ENCODE data around the gene STX1A. TPM values are rescaled to one million over a fixed set of nuclear protein-coding genes. Genes with fewer than 3 reads are reported as not detected.

STX1A gene
- total RNA-seq, 2 donors from 2014 or later: 2.6 TPM

GRCh38 chr7:73699370-73700068, 19.9 kb downstream of the STX1A start:
- DNase-seq (ENCODE audit: low spot score): no peak
- no peak for TF ChIP-seq CTCF (IDR thresholded peaks at IDR 0.05)

GRCh38 chr7:73698410-73698809, 21.1 kb downstream of the STX1A start:
- no peak overlapping the region for H3K27ac ChIP-seq
- no peak for TF ChIP-seq CTCF (IDR thresholded peaks at IDR 0.05)

More at GRCh38 chr7:73699370-73700068, 19.9 kb downstream of the STX1A start:
- H3K4me3 ChIP-seq: no peak overlapping the region
- no peaks in the 10 kb centered on the region for H3K9me3 ChIP-seq
- H3K4me1 ChIP-seq: peaks cover 0 to 9% of the 10 kb centered on the region in 2 donors
- H3K27ac ChIP-seq: no peak overlapping the region
- H3K36me3 ChIP-seq: peaks cover 24% of the 10 kb centered on the region
- H3K27me3 ChIP-seq: no peaks in the 10 kb centered on the region

GRCh38 chr7:73696372-73696771, 23.1 kb downstream of the STX1A start:
- H3K4me3 ChIP-seq: no peak overlapping the region
- H3K9me3 ChIP-seq: no peaks in the 10 kb centered on the region
- peaks cover 53% of the 10 kb centered on the region for H3K36me3 ChIP-seq
- no peak for DNase-seq (ENCODE audit: low spot score)
- H3K4me1 ChIP-seq: no peaks in the 10 kb centered on the region
- TF ChIP-seq CTCF (IDR thresholded peaks at IDR 0.05): no peak
- no peaks in the 10 kb centered on the region for H3K27me3 ChIP-seq
- H3K27ac ChIP-seq: no peak overlapping the region

More at GRCh38 chr7:73698410-73698809, 21.1 kb downstream of the STX1A start:
- Histone ChIP-seq H3K4me1 (no peaks in the 10 kb centered on the region), H3K4me3 (no peak overlapping the region), H3K9me3 (no peaks in the 10 kb centered on the region), H3K36me3 (peaks cover 35% of the 10 kb centered on the region), H3K27me3 (no peaks in the 10 kb centered on the region)
- no peak for DNase-seq (ENCODE audit: low spot score)

- no peaks in the 10 kb centered on the region for H3K9me3 ChIP-seq
- H3K27ac ChIP-seq: no peak overlapping the region
- H3K36me3 ChIP-seq: peaks cover 56% of the 10 kb centered on the region
- no peak for TF ChIP-seq CTCF (IDR thresholded peaks at IDR 0.05)
- no peak overlapping the region for H3K4me3 ChIP-seq
- no peaks in the 10 kb centered on the region for H3K27me3 ChIP-seq
- DNase-seq (ENCODE audit: low spot score): no peak
- no peaks in the 10 kb centered on the region for H3K4me1 ChIP-seq
These were observed 28.8 kb downstream of the STX1A start for GRCh38 chr7:73690646-73691045.

- Histone ChIP-seq H3K9me3 (no peaks in the 10 kb centered on the region), H3K4me3 (no peak overlapping the region), H3K27me3 (no peaks in the 10 kb centered on the region), H3K4me1 (peaks cover 0 to 7% of the 10 kb centered on the region in 2 donors), H3K36me3 (peaks cover 38% of the 10 kb centered on the region), H3K27ac (no peak overlapping the region)
- DNase-seq (ENCODE audit: low spot score): no peak
- TF ChIP-seq CTCF (IDR thresholded peaks at IDR 0.05): no peak
These were observed 31.2 kb downstream of the STX1A start for GRCh38 chr7:73688288-73688687.

- Histone ChIP-seq H3K4me1 (peaks cover 0 to 31% of the 10 kb centered on the region in 2 donors), H3K4me3 (no peak overlapping the region), H3K27me3 (no peaks in the 10 kb centered on the region), H3K36me3 (peaks cover 20% of the 10 kb centered on the region), H3K27ac (no peak overlapping the region), H3K9me3 (no peaks in the 10 kb centered on the region)
- no peak for TF ChIP-seq CTCF (IDR thresholded peaks at IDR 0.05)
- no peak for DNase-seq (ENCODE audit: low spot score)
These were observed 34.2 kb downstream of the STX1A start for GRCh38 chr7:73685311-73685710.

All from right atrium auricular region (tissue), 2 donors.